ENCODE data around the gene MARCHF9. TPM values are rescaled to one million over a fixed set of nuclear protein-coding genes. Genes with fewer than 3 reads are reported as not detected.

Gene MARCHF9
- total RNA-seq, 1 donor from 2014 or later: 5.9 TPM

- ATAC-seq: no peak
Measured at GRCh38 chr12:57738661-57739237, 16.2 kb upstream of the MARCHF9 start, which contains the start of gene AGAP2. Gene AGAP2 (minus strand): TSS chr12:57738742. CDS start chr12:57738246, 496 bp downstream.

DNA sequence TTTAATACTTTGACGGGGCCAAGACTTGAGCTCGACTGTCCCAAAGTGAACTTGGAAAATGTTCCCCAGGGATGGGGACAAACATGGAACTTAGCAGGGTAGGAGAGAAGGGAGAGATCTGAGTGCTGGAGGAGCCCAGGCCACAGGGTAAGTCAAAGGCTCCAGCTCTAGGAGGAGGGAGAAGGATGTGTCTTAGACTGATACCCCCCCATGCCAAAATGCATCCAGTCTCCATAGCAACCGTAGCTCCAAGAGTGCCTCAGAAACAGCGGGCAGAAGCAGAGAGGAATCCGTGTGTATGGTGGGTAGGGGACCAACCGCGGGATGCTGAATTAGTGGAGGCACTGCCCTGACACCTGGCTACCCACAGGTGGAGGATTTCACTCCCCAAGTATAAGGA, 15.5 kb upstream of the MARCHF9 start:
- ATAC-seq: no peak

- no peak for ATAC-seq
Measured at GRCh38 chr12:57739914-57740538, 14.9 kb upstream of the MARCHF9 start.

DNA sequence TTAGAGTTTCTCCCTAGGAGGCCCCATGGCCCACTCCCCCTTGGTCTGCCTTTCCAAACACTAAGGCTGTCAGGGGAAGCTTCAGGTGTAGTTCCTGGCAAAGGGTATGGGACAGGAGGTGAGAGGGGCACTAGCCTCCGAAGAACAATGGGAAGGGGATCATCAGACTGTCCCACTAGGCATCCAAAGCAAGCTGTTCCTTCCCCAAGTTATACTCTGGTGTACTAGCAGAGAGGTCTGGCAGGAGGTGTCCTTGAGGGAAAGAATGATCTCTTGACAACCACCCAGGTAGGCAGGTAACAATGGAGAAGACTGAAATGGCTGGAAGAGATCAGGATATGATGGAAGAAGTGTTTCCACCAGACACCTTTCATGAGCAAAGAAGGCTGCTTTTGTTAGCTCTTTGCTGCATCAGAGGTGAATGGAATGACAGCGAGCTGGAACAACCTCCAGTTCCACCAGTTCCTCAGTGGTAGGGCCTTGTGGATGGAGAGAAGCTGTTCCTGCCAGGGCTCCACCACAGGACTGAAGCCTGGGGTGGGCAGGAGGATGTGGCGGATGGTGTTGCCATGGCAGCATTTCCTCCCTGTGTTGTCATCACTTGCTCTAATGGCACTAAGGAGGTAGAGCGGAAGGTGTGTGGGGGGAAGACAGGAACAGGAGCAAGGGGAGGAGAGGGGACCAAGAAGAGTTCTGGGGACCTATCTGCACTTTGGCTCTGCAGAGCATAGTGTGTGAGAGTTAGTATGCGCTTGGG, 14.1 kb upstream of the MARCHF9 start:
- ATAC-seq: no peak

- ATAC-seq: no peak
Measured at GRCh38 chr12:57741413-57741789, 13.5 kb upstream of the MARCHF9 start.

DNA sequence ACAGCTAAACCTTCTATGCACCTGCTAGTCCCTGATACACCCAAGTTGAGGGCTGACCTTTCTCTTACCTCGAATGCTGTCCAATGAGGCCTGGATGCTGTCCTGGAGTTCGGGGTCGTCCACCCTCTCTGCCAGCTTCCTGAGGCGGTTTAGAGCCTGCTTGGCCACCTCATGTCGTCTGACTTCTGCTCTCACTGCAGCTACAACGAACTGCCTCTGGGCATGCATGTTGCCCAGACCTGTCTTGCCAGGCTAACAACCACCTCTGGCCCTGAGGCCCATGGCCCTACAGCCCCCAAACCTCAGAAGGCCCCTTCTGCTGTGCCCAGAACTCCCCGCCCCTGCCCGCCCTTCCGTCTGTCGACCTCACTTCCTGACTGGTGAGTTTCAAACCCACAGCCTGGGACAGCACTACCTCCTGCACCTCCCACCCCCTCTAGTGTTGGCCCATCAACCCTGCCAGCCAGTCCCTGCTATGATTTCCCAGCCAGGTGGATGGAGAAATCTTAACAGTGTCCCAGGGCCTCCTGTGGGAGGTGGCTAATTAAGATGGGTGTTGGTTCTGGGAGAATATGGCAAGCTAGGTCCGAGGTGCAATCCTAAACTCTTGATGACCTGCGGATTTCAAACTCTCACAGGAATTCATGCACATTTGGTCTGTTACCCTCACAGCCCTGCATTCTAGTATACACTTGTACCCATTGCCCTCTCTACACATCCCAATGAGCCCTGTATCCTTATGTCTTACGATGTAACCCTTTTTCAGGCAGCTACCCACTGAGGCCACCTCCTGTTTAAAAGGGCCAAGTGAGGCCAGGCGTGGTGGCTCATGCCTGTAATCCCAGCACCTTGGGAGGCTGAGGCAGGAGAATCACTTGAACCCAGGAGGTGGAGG, 12.8 kb upstream of the MARCHF9 start:
- ATAC-seq: peak; percentile 12

- ATAC-seq: no peak
Measured at GRCh38 chr12:57743769-57744168, 11.1 kb upstream of the MARCHF9 start.

DNA sequence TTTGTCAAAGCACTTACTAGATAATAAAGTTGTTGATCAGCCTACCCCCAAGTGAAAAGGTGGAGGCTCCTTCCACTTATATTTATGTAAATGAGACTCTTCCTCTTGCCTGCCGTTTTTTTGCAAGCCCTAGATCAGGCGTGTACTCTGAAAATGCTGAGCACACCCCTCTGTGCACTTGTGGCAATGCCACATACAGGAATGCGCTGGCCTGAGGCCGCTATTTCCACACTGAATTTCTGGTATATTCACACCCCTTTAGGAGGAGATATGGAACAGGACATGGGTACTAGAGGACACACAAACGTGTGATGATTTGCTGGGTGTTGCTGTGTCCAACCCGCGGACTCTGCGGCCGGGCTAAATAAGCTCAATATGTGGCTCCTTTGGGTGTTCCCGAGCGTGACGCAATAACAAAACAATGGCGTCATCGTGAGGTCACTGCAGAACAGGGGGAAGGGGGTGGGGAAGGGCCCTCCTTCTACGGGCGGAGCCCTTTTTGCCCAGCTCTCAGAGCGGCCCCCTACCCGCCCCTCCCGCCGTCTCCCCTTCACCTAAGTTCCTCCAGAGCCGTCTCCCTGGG, 10.6 kb upstream of the MARCHF9 start:
- peak; percentile 76 for ATAC-seq

- ATAC-seq: peak; percentile 94
Measured at GRCh38 chr12:57744777-57745484, 10.0 kb upstream of the MARCHF9 start, which contains the start of gene TSPAN31. Gene TSPAN31 (plus strand): TSS chr12:57745039. CDS start chr12:57745155, 116 bp downstream.

- peak; percentile 3 for ATAC-seq
Measured at GRCh38 chr12:57745485-57745881, 9.4 kb upstream of the MARCHF9 start.

- no peak for ATAC-seq
Measured at GRCh38 chr12:57746025-57746424, 8.9 kb upstream of the MARCHF9 start.

DNA sequence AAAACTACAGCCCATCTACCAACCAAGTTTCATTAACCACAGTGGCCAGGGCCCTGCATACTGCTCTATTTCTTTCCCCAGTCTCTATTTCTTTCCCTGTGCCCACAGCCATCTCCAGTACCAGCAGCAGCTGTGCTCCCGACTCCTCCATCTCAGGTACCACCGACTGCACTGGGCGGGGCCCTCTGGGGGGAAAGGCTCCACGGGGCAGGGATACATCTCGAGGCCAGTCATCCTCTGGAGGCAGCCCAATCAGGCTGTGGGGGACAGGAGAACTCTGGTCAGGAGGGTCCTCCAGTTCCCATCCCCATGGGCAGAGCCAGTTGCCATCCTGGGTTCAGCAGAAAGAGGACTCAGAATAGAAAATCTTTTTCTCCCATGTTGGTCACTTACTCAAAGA, 5.8 kb upstream of the MARCHF9 start:
- no peak for ATAC-seq

GRCh38 chr12:57750561-57751431, 4.1 kb upstream of the MARCHF9 start:
- no peak for ATAC-seq

GRCh38 chr12:57751432-57751787, 3.5 kb upstream of the MARCHF9 start:
- no peak for ATAC-seq

GRCh38 chr12:57751788-57752667, 2.9 kb upstream of the MARCHF9 start, which contains the start of gene CDK4:
Gene CDK4 (minus strand): TSS chr12:57752310. CDS start chr12:57751717, 593 bp downstream.
- ATAC-seq: peak; percentile 87

DNA sequence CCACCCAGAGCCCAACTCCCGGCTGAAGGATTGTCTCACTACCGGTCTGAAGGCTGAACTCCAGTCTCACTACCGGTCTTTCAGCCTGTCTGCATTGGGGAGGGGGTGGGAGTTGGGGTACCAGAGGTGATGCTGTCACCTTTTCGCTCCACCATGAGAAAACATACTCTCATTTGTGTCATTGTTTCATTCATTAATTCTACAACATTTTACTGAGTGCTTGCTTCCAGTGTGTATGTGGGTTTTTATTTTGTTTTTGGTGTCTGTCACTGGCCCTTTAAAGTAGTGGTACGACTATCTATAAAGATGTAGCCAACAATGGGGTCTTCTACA, 2.3 kb upstream of the MARCHF9 start:
- ATAC-seq: no peak

GRCh38 chr12:57753756-57754337, 1.1 kb upstream of the MARCHF9 start:
- no peak for ATAC-seq

GRCh38 chr12:57755194-57755453, 221 bp downstream of the MARCHF9 start:
- no peak for ATAC-seq

All from esophagus mucosa (tissue), 1 donor.